ENCODE results near the gene BNIP2. TPM values are rescaled to one million over a fixed set of nuclear protein-coding genes. Genes with fewer than 3 reads are reported as not detected.

The BNIP2 gene
- total and polyA plus RNA-seq, 2 of the 13 experiments (the other 11 are each of a cell fraction or from before 2014, with no cell fraction given): 17.4 to 57.6 TPM

DNA sequence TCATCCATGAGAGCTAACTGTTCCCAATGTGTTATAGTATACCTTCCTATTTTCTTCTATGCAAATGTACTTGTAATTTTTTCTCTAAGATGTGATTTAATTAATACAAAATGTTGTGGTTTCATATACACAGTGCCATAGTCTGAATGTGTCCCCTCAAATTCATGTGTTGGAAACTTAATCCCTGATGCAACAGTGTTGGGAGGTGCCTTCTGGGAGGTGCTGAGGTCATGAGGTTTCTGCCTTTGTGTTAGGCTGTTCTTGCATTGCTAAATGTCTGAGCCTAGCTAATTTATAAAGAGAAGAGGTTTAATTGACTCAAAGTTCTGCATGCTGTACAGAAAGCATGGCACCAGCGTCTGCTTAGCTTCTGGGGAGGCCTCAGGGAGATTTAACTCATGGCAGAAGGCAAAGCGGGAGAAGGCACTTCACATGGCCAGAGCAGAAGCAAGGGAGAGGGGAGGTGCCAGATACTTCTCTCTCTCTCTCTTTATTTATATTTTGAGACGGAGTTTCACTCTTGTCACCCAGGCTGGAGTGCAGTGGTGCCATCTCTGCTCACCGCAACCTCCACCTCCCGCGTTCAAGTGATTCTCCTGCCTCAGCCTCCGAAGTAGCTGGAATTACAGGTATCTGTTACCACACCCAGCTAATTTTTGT is 34.7 kb upstream of the BNIP2 start (continued):
- TF ChIP-seq TBX2 (CRISPR knock-in tag; IDR thresholded peaks at IDR 0.05; ENCODE audit: borderline replicate concordance) (no peak), ZNF260 (CRISPR knock-in tag; IDR thresholded peaks at IDR 0.05; ENCODE audit: borderline replicate concordance, low read depth) (no peak)
- TF ChIP-seq, protein P1, sequence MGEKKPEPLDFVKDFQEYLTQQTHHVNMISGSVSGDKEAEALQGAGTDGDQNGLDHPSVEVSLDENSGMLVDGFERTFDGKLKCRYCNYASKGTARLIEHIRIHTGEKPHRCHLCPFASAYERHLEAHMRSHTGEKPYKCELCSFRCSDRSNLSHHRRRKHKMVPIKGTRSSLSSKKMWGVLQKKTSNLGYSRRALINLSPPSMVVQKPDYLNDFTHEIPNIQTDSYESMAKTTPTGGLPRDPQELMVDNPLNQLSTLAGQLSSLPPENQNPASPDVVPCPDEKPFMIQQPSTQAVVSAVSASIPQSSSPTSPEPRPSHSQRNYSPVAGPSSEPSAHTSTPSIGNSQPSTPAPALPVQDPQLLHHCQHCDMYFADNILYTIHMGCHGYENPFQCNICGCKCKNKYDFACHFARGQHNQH (CRISPR knock-in tag; IDR thresholded peaks at IDR 0.05): no peak

DNA sequence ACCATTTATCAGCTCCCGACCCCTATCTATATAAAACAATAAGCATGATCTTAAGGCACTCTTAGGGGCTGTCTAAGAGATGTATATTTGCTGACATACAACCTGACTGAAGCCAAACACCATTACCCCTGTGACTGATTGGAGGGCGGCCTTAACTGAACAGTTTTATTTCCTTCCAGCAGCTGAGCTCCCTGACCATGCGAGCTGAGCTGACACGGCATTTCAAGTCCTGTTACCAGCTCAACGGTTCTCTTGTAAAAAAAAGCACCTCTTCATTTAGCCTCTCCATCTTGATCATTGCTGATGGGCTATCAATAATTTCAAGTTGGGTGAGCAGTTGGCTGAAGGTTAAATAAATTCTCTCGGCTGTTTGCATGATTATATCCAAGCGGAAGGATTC is 33.4 kb upstream of the BNIP2 start:
- 23% methylated on average over 7 of the region's 7 CpGs for WGBS (ENCODE audit: low lambda C conversion rate)
- intact Hi-C loops (cut with micrococcal nuclease; ENCODE audit: unreplicated experiment): no loop called here
- Histone ChIP-seq H3K4me3 (replicated peaks in 1 of 3; ENCODE audit: insufficient read depth in 1 of 3, low read depth in 2 of 3, low read length in 3 of 3) (no peak overlapping the region), H3K9ac (ENCODE audit: insufficient read depth, low read depth, low read length) (no peak overlapping the region), H3K9me3 (ENCODE audit: low read length) (no peaks in the 10 kb centered on the region), H3K27me3 (ENCODE audit: control insufficient read depth in 1 of 2, insufficient read depth in 2 of 2, low read length in 2 of 2) (peaks cover 0 to 21% of the 10 kb centered on the region in 2 experiments; a peak in 2 of 5 replicates), H2AFZ (ENCODE audit: low read length) (no peak overlapping the region), H3K4me1 (ENCODE audit: insufficient read depth, low read length) (no peaks in the 10 kb centered on the region), H4K20me1 (ENCODE audit: insufficient read depth, low read length) (no peaks in the 10 kb centered on the region), H3K79me2 (ENCODE audit: insufficient read depth, low read length) (no peaks in the 10 kb centered on the region), H3K4me2 (ENCODE audit: low read depth, low read length) (no peak overlapping the region), H3K27ac (ENCODE audit: extremely low read length, insufficient read depth, low read length) (no peak overlapping the region), H3K36me3 (replicated peaks in 1 of 2; ENCODE audit: control insufficient read depth in 1 of 2, insufficient read depth in 2 of 2, low read length in 2 of 2) (no peaks in the 10 kb centered on the region)
- FAIRE-seq (no peak), DNase-seq (ENCODE audit: low spot score) (no peak), ATAC-seq (no peak)
- ChIA-PET POLR2A (no interaction called here), CTCF (ENCODE audit: low intra/inter-chr PET ratio, low total read pairs) (no interaction called here)
- in situ Hi-C loops (cut with HindIII; ENCODE audit: extremely low pct_ligation_motif_present, low pct_unique_long_range_greater_than_20kb): no loop called here
- BruUV-seq (replicated peaks): no TSS peak
- TF ChIP-seq NCOA1 (CRISPR knock-in tag; IDR thresholded peaks at IDR 0.05) (no peak), ARID2 (CRISPR knock-in tag; IDR thresholded peaks at IDR 0.05; ENCODE audit: borderline replicate concordance) (no peak), ZSCAN25 (CRISPR knock-in tag; IDR thresholded peaks at IDR 0.05) (no peak), ESRRA (CRISPR knock-in tag; IDR thresholded peaks at IDR 0.05; ENCODE audit: low read depth) (no peak), PHB2 (IDR thresholded peaks at IDR 0.05; ENCODE audit: partially characterized antibody) (no peak)
- TF ChIP-seq, protein P2, sequence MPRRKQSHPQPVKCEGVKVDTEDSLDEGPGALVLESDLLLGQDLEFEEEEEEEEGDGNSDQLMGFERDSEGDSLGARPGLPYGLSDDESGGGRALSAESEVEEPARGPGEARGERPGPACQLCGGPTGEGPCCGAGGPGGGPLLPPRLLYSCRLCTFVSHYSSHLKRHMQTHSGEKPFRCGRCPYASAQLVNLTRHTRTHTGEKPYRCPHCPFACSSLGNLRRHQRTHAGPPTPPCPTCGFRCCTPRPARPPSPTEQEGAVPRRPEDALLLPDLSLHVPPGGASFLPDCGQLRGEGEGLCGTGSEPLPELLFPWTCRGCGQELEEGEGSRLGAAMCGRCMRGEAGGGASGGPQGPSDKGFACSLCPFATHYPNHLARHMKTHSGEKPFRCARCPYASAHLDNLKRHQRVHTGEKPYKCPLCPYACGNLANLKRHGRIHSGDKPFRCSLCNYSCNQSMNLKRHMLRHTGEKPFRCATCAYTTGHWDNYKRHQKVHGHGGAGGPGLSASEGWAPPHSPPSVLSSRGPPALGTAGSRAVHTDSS (CRISPR knock-in tag; conservative IDR thresholded peaks at IDR 0.05): no peak
- TF ChIP-seq, protein P3, sequence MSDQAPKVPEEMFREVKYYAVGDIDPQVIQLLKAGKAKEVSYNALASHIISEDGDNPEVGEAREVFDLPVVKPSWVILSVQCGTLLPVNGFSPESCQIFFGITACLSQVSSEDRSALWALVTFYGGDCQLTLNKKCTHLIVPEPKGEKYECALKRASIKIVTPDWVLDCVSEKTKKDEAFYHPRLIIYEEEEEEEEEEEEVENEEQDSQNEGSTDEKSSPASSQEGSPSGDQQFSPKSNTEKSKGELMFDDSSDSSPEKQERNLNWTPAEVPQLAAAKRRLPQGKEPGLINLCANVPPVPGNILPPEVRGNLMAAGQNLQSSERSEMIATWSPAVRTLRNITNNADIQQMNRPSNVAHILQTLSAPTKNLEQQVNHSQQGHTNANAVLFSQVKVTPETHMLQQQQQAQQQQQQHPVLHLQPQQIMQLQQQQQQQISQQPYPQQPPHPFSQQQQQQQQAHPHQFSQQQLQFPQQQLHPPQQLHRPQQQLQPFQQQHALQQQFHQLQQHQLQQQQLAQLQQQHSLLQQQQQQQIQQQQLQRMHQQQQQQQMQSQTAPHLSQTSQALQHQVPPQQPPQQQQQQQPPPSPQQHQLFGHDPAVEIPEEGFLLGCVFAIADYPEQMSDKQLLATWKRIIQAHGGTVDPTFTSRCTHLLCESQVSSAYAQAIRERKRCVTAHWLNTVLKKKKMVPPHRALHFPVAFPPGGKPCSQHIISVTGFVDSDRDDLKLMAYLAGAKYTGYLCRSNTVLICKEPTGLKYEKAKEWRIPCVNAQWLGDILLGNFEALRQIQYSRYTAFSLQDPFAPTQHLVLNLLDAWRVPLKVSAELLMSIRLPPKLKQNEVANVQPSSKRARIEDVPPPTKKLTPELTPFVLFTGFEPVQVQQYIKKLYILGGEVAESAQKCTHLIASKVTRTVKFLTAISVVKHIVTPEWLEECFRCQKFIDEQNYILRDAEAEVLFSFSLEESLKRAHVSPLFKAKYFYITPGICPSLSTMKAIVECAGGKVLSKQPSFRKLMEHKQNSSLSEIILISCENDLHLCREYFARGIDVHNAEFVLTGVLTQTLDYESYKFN (CRISPR knock-in tag; conservative IDR thresholded peaks at IDR 0.05): no peak
- TF ChIP-seq, protein P4, sequence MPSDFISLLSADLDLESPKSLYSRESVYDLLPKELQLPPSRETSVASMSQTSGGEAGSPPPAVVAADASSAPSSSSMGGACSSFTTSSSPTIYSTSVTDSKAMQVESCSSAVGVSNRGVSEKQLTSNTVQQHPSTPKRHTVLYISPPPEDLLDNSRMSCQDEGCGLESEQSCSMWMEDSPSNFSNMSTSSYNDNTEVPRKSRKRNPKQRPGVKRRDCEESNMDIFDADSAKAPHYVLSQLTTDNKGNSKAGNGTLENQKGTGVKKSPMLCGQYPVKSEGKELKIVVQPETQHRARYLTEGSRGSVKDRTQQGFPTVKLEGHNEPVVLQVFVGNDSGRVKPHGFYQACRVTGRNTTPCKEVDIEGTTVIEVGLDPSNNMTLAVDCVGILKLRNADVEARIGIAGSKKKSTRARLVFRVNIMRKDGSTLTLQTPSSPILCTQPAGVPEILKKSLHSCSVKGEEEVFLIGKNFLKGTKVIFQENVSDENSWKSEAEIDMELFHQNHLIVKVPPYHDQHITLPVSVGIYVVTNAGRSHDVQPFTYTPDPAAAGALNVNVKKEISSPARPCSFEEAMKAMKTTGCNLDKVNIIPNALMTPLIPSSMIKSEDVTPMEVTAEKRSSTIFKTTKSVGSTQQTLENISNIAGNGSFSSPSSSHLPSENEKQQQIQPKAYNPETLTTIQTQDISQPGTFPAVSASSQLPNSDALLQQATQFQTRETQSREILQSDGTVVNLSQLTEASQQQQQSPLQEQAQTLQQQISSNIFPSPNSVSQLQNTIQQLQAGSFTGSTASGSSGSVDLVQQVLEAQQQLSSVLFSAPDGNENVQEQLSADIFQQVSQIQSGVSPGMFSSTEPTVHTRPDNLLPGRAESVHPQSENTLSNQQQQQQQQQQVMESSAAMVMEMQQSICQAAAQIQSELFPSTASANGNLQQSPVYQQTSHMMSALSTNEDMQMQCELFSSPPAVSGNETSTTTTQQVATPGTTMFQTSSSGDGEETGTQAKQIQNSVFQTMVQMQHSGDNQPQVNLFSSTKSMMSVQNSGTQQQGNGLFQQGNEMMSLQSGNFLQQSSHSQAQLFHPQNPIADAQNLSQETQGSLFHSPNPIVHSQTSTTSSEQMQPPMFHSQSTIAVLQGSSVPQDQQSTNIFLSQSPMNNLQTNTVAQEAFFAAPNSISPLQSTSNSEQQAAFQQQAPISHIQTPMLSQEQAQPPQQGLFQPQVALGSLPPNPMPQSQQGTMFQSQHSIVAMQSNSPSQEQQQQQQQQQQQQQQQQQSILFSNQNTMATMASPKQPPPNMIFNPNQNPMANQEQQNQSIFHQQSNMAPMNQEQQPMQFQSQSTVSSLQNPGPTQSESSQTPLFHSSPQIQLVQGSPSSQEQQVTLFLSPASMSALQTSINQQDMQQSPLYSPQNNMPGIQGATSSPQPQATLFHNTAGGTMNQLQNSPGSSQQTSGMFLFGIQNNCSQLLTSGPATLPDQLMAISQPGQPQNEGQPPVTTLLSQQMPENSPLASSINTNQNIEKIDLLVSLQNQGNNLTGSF (CRISPR knock-in tag; IDR thresholded peaks at IDR 0.05): no peak
